ENCODE measurements around the gene COL15A1. TPM values are rescaled to one million over a fixed set of nuclear protein-coding genes. Genes with fewer than 3 reads are reported as not detected.
"Not testable (repeated sequence)": the region's sequence is repeated elsewhere in the genome, so short reads cannot be mapped to it uniquely, and the experiment has no call there.

COL15A1 gene
- total RNA-seq, 4 donors from 2014 or later, result 134 to 256 (median 145) TPM

DNA sequence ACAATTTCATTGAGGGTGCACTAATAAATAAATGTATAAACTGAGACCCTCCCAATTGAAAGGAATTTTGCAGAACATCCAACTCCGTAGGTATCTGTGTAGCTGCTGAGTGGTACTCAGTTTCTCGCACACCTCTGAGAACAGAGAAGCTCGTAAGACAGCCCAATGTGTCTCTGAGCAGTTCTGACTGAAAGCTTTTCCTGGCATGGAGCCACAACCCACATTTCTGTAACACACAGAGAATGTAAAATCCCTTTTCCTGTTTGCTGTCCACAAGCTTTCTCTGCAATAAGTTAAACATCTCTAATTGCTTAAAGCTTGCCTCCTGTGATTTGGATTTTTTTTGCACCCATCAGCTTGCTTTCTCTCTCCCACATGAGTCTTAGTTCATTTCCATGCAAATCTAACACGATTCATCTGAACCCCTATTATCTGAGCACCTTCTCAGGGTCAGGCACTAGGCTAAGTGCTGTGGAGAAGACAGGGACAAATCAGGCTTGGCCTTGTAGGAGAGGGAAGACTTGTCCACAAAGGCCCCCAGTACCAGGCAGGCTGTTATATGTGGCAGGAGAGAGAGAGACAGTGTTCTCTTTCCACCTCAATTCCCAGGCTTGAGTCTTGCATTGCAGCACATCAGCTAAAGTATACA, 44.2 kb upstream of the COL15A1 start:
- Histone ChIP-seq H3K9me3 (peaks cover 0 to 5% (median 0%) of the 10 kb centered on the region in 4 donors), H3K27me3 (no peaks in the 10 kb centered on the region), H3K27ac (replicated peaks in 1 of 4) (no peak overlapping the region), H3K4me3 (no peak overlapping the region), H3K4me1 (peaks cover 7 to 17% (median 13%) of the 10 kb centered on the region in 4 donors), H3K36me3 (no peaks in the 10 kb centered on the region)
- 56% methylated on average over 4 of the region's 4 CpGs for WGBS
- intact Hi-C loops (cut with DNase I), result no loop called here
- TF ChIP-seq, protein P1, sequence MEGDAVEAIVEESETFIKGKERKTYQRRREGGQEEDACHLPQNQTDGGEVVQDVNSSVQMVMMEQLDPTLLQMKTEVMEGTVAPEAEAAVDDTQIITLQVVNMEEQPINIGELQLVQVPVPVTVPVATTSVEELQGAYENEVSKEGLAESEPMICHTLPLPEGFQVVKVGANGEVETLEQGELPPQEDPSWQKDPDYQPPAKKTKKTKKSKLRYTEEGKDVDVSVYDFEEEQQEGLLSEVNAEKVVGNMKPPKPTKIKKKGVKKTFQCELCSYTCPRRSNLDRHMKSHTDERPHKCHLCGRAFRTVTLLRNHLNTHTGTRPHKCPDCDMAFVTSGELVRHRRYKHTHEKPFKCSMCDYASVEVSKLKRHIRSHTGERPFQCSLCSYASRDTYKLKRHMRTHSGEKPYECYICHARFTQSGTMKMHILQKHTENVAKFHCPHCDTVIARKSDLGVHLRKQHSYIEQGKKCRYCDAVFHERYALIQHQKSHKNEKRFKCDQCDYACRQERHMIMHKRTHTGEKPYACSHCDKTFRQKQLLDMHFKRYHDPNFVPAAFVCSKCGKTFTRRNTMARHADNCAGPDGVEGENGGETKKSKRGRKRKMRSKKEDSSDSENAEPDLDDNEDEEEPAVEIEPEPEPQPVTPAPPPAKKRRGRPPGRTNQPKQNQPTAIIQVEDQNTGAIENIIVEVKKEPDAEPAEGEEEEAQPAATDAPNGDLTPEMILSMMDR (IDR thresholded peaks at IDR 0.05), result no peak
- TF ChIP-seq EP300 (IDR thresholded peaks at IDR 0.05) (no peak), POLR2A (IDR thresholded peaks at IDR 0.05; ENCODE audit: low read depth) (no peak), POLR2AphosphoS5 (IDR thresholded peaks at IDR 0.05) (no peak)
- no peak for DNase-seq (ENCODE audit: extremely low spot score)

DNA sequence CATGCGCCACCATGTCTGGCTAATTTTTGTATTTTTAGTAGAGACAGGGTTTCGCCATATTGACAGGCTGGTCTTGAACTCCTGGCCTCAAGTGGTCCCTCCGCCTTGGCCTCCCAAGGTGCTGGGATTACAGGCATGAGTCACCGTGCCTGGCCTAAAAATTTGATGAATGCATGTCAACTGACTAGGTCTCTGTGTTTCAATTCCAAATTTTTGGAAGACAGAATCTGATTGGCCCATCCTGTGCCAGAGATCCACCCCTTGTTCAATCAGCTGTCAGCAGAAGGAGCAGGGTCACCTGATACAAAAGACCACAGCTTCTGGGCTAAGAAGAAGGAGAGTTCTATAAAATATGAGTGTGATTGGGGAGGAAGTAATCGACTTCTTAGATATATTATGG, 43.5 kb upstream of the COL15A1 start:
- H3K27ac ChIP-seq (replicated peaks in 1 of 4), result no peak overlapping the region
- 97% methylated on average over 5 of the region's 5 CpGs for whole genome bisulfite sequencing
- no peaks in the 10 kb centered on the region for H3K27me3 ChIP-seq
- no peaks in the 10 kb centered on the region for H3K36me3 ChIP-seq
- no peak overlapping the region for H3K4me3 ChIP-seq
- H3K4me1 ChIP-seq, result peaks cover 7 to 18% (median 11%) of the 10 kb centered on the region in 4 donors
- peaks cover 0 to 5% (median 0%) of the 10 kb centered on the region in 4 donors for H3K9me3 ChIP-seq
- DNase-seq (ENCODE audit: extremely low spot score), result no peak
- TF ChIP-seq EP300 (IDR thresholded peaks at IDR 0.05) (no peak), POLR2AphosphoS5 (IDR thresholded peaks at IDR 0.05) (no peak), POLR2A (IDR thresholded peaks at IDR 0.05; ENCODE audit: low read depth) (no peak)
- TF ChIP-seq, protein P1 (IDR thresholded peaks at IDR 0.05), result no peak
- intact Hi-C loops (cut with DNase I), result no loop called here

- H3K36me3 ChIP-seq, result no peaks in the 10 kb centered on the region
- H3K4me3 ChIP-seq, result no peak overlapping the region
- TF ChIP-seq EP300 (IDR thresholded peaks at IDR 0.05) (no peak), POLR2AphosphoS5 (IDR thresholded peaks at IDR 0.05) (no peak), POLR2A (IDR thresholded peaks at IDR 0.05; ENCODE audit: low read depth) (no peak)
- TF ChIP-seq, protein P1 (IDR thresholded peaks at IDR 0.05), result no peak
- H3K9me3 ChIP-seq, result peaks cover 0 to 5% (median 0%) of the 10 kb centered on the region in 4 donors
- no peak overlapping the region for H3K27ac ChIP-seq (replicated peaks in 1 of 4)
- no peak for DNase-seq (ENCODE audit: extremely low spot score)
- 89% methylated on average over 3 of the region's 3 CpGs for WGBS
- intact Hi-C loops (cut with DNase I), result no loop called here
- no peaks in the 10 kb centered on the region for H3K27me3 ChIP-seq
- peaks cover 7 to 18% (median 9%) of the 10 kb centered on the region in 4 donors for H3K4me1 ChIP-seq
Measured at GRCh38 chr9:98900725-98901124, 43.0 kb upstream of the COL15A1 start.

DNA sequence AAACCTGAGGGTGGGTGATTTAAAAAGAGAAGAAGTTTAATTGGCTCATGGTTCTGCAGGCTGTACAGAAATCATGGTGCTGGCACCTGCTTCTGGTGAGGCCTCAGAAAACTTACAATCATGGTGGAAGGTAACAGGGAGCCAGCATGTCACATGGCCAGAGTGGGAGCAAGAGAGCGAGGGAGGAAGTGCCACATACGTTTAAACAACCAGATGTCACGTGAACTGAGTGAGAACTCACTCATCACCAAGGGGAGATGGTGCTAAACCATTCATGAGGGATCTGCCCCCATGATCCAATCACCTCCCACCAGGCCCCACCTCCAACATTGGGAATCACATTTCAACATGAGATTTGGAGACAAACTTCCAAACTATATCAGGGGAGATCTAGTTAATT, 41.9 kb upstream of the COL15A1 start:
- H3K27ac ChIP-seq (replicated peaks in 1 of 4); DNase-seq (ENCODE audit: extremely low spot score); H3K36me3 ChIP-seq; H3K9me3 ChIP-seq; H3K4me3 ChIP-seq; H3K27me3 ChIP-seq; intact Hi-C loops (cut with DNase I): not testable (repeated sequence)
- WGBS, result 87% methylated on average over 3 of the region's 3 CpGs
- peaks cover 11 to 23% (median 15%) of the 10 kb centered on the region in 4 donors for H3K4me1 ChIP-seq

DNA sequence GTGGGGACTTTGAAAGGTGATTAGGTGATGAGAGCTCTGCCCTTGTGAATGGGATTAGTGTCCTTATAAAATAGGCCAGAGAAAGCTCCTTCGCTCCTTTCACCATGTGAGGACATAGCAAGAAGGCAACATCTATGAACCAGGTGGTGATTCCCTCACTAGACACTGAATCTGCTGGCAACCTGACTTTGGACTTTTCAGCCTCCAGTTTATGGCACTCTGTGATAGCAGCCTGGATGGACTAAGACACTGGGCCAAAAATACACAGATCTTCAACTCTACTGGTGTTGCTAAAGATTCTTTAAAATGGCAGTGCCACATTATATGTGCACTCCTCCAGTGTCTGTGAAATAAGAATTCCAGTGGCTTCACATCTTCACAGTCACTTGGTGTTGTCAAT, 41.2 kb upstream of the COL15A1 start:
- H3K36me3 ChIP-seq, result no peaks in the 10 kb centered on the region
- H3K27me3 ChIP-seq, result no peaks in the 10 kb centered on the region
- H3K4me3 ChIP-seq, result no peak overlapping the region
- peaks cover 13 to 29% (median 19%) of the 10 kb centered on the region in 4 donors for H3K4me1 ChIP-seq
- 100% methylated on average over 1 of the region's 1 CpG for WGBS
- no peak for DNase-seq (ENCODE audit: extremely low spot score)
- H3K27ac ChIP-seq (replicated peaks in 1 of 4), result no peak overlapping the region
- intact Hi-C loops (cut with DNase I), result no loop called here
- TF ChIP-seq EP300 (IDR thresholded peaks at IDR 0.05), result no peak
- TF ChIP-seq, protein P1 (IDR thresholded peaks at IDR 0.05), result no peak
- no peaks in the 10 kb centered on the region for H3K9me3 ChIP-seq

Data from esophagus muscularis mucosa (tissue), 4 donors.